Neural crest cell (in vitro differentiated cells): Measurements from ENCODE around the gene GSK3B. TPM values are rescaled to one million over a fixed set of nuclear protein-coding genes. Genes with fewer than 3 reads are reported as not detected.
A peak's percentile ranks its signal among the peaks of the same experiment; 100 is the strongest.

ENCODE experiments used
- DNase-seq: peaks from one replicate; pipeline ENCODE4 v3.0.0; 2021; ENCODE audit warnings: low read depth, mixed read lengths, low spot score
- H3K27ac Mint-ChIP-seq: one replicate; pipeline ENCODE4 v1.8.0; 2021; ENCODE audit warnings: mild to moderate bottlenecking, mixed read lengths; ENCODE audit not compliant: unreplicated experiment
- H3K27me3 Mint-ChIP-seq: 2 replicates; pipeline ENCODE4 v1.8.0; 2021; ENCODE audit warnings: low read depth, mild to moderate bottlenecking, mixed read lengths
- H3K36me3 Mint-ChIP-seq: 2 replicates; pipeline ENCODE4 v1.8.0; 2021; ENCODE audit warnings: low read depth, mild to moderate bottlenecking, mixed read lengths
- H3K4me1 Mint-ChIP-seq: 2 replicates; pipeline ENCODE4 v1.8.0; 2021; ENCODE audit warnings: mixed read lengths
- H3K4me3 Mint-ChIP-seq: one replicate; pipeline ENCODE4 v1.8.0; 2021; ENCODE audit warnings: mild to moderate bottlenecking, mixed read lengths
- H3K9me3 Mint-ChIP-seq: 2 replicates; pipeline ENCODE4 v1.8.0; 2021; ENCODE audit warnings: mixed read lengths
- total RNA-seq: library from RNA; stranded (reverse); gene quantifications from 2 replicates; pipeline ENCODE4 v1.2.1, GENCODE V29; 2021
- TF ChIP-seq, protein P1 (sequence below): fragments of 200-600 bp; sonication (generic); conservative IDR thresholded peaks from 2 replicates; pipeline ENCODE4 v1.5.0; 2021; ENCODE audit warnings: antibody characterized with exemption, mild to moderate bottlenecking

The GSK3B gene
- total RNA-seq, 1 donor from 2014 or later, result 81.5 TPM

DNA sequence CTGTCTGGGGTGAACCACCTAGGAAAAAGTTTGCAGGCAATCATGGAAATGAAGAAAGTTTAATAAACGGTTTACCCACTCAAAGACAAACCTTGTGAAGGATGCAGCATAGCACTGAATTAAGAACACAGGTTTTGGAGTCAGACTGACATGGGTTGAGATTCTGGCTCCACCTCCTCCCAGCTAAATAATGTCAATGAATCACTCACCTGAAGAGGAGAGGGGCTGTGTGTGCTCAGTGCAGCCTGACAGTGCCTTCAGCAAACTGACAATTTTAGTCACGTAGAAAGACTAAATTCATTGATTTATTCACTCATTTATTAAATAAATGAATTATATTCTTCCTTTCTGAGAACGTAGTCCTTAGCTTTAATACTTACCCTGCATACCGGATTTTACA lies 293.4 kb downstream of the GSK3B start:
- Mint-ChIP-seq H3K36me3 (no peaks in the 10 kb centered on the region), H3K27me3 (peaks cover 7% of the 10 kb centered on the region), H3K9me3 (no peaks in the 10 kb centered on the region), H3K4me1 (peaks cover 7% of the 10 kb centered on the region), H3K4me3 (no peak overlapping the region), H3K27ac (no peak overlapping the region)
- TF ChIP-seq, protein P1, sequence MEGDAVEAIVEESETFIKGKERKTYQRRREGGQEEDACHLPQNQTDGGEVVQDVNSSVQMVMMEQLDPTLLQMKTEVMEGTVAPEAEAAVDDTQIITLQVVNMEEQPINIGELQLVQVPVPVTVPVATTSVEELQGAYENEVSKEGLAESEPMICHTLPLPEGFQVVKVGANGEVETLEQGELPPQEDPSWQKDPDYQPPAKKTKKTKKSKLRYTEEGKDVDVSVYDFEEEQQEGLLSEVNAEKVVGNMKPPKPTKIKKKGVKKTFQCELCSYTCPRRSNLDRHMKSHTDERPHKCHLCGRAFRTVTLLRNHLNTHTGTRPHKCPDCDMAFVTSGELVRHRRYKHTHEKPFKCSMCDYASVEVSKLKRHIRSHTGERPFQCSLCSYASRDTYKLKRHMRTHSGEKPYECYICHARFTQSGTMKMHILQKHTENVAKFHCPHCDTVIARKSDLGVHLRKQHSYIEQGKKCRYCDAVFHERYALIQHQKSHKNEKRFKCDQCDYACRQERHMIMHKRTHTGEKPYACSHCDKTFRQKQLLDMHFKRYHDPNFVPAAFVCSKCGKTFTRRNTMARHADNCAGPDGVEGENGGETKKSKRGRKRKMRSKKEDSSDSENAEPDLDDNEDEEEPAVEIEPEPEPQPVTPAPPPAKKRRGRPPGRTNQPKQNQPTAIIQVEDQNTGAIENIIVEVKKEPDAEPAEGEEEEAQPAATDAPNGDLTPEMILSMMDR, result no peak
- no peak for DNase-seq

DNA sequence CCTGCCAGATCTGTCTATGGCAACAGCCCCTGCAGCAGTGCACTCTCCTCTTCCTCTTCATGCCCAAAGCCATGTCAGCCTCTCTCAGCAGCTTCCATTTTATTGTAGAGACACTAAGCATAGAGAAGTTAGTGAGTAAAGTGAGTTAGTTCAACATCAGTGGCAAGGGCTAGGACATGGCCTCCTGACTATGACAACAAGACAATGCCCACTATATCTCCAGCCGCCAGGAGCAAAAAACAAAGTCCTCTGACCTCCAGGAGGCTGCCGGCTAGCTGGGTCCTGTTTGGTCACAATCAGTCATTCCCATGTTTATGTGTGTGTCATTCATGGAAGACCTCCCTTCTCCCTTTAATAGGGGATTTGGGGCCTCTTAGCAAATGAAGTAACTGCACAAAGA lies 297.5 kb downstream of the GSK3B start:
- no peak overlapping the region for H3K4me3 Mint-ChIP-seq
- H3K27ac Mint-ChIP-seq, result no peak overlapping the region
- DNase-seq, result no peak
- H3K4me1 Mint-ChIP-seq, result peaks cover 18% of the 10 kb centered on the region
- TF ChIP-seq, protein P1, result no peak
- no peaks in the 10 kb centered on the region for H3K9me3 Mint-ChIP-seq
- no peaks in the 10 kb centered on the region for H3K36me3 Mint-ChIP-seq
- peaks cover 7% of the 10 kb centered on the region for H3K27me3 Mint-ChIP-seq

DNA sequence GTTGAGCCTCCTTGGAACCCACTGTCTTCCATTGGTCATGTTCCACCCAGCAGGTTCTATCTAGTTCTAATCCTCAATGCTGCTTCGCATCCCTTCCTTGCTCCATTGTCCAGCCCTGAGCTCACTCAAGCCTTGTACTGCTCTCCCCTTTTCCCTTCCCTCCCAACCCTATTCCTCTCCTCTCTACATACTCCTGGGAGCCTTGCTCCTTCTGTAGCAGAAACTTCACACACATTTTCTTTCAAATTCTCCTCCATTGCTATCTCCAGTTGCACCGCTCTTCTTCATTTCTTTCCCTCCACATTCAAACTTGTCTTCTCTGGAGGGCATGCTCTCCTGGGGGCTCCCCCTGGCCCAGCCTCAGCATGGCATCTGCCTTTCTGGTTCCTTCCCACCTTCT lies 297.9 kb downstream of the GSK3B start:
- Mint-ChIP-seq H3K27ac (no peak overlapping the region), H3K9me3 (no peaks in the 10 kb centered on the region), H3K27me3 (peaks cover 7% of the 10 kb centered on the region), H3K36me3 (no peaks in the 10 kb centered on the region), H3K4me3 (no peak overlapping the region), H3K4me1 (peaks cover 18% of the 10 kb centered on the region)
- TF ChIP-seq, protein P1, result no peak
- no peak for DNase-seq

DNA sequence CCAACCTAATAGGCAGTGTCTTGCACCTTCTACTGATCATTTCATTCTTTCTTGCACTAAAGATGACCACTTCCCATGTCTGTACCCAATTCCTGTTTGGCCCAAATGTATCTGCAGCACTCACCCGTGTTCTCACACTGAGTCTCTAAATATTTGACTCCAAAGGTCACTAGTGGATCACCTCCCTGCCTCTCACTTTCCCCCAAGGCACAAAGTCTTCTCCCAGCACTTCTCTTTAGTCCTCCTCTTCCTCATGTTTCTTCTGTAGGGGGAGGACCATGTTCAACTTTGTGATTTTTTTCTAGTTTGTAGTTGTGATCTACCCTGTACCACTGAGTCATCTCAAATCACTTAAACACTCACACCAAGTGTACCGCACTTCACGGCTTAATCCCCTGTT lies 298.4 kb downstream of the GSK3B start:
- DNase-seq, result no peak
- peaks cover 7% of the 10 kb centered on the region for H3K27me3 Mint-ChIP-seq
- H3K4me1 Mint-ChIP-seq, result peaks cover 18% of the 10 kb centered on the region
- TF ChIP-seq, protein P1, result no peak
- H3K27ac Mint-ChIP-seq, result no peak overlapping the region
- no peak overlapping the region for H3K4me3 Mint-ChIP-seq
- no peaks in the 10 kb centered on the region for H3K36me3 Mint-ChIP-seq
- H3K9me3 Mint-ChIP-seq, result no peaks in the 10 kb centered on the region

DNA sequence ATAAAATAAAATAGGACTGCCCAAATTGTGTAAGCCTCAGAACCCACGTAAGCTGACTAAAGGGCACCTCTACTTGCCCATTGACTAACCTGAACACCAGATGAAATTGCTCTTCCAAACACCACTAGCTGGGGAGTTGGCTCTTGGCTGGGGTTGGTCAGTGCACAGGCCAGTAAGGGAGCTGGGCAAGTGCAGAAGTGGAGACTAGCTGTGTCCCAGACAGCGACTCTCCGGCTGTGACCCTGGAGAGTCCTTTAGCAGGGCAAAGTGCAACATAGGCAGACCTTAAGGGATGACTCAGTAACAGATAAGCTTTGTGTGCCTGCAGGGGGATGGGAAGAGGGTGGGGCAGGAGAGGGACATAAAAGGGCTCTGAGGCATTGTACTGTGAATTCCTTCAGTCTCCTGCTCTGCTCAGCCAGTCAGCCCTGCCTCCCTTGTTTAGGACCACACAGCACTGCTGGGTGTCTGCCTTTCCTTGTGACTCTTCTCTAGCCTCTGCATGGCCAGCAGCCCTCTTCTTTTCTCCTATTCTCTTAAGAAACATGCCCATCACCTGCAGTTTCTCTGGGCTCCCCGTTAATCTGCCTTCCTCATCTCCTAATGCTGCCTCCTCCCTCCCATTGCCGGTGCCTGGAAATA lies 299.2 kb downstream of the GSK3B start:
- DNase-seq, result peak; percentile 21
- TF ChIP-seq, protein P1, result no peak

More for the DNA sequence above, 299.2 kb downstream of the GSK3B start:
- peaks cover 18% of the 10 kb centered on the region for H3K4me1 Mint-ChIP-seq
- H3K27me3 Mint-ChIP-seq, result peaks cover 4% of the 10 kb centered on the region
- H3K36me3 Mint-ChIP-seq, result no peaks in the 10 kb centered on the region
- H3K9me3 Mint-ChIP-seq, result no peaks in the 10 kb centered on the region
- no peak overlapping the region for H3K27ac Mint-ChIP-seq
- no peak overlapping the region for H3K4me3 Mint-ChIP-seq
